Measurements from ENCODE around the gene CEACAM4. TPM values are rescaled to one million over a fixed set of nuclear protein-coding genes. Genes with fewer than 3 reads are reported as not detected.

The CEACAM4 gene
- total and polyA plus RNA-seq, 2 of the 8 experiments (the other 6 are each of a cell fraction or from before 2014, with no cell fraction given): not detected

GRCh38 chr19:41626278-41626677 is 596 bp downstream of the CEACAM4 start:
- Histone ChIP-seq H3K79me1 (ENCODE audit: low read depth, low read length) (no peaks in the 10 kb centered on the region), H3K56ac (replicated peaks; ENCODE audit: insufficient read length, low read depth, low read length) (no peak overlapping the region), H3K4ac (replicated peaks; ENCODE audit: insufficient read length, low read depth, low read length) (no peak overlapping the region), H4K91ac (replicated peaks; ENCODE audit: insufficient read length, low read length) (no peak overlapping the region), H3K23me2 (ENCODE audit: low read depth, low read length) (no peaks in the 10 kb centered on the region; the same call in 1 of the 2 replicates), H2BK120ac (replicated peaks; ENCODE audit: low read depth, low read length) (no peak overlapping the region), H2BK5ac (ENCODE audit: low read depth, low read length) (no peak overlapping the region), H3K14ac (ENCODE audit: insufficient read length) (no peak overlapping the region), H3K23ac (ENCODE audit: insufficient read length) (no peak overlapping the region), H2BK12ac (ENCODE audit: low read depth, low read length) (no peak overlapping the region), H3K27ac (ENCODE audit: low read depth, low read length) (no peak overlapping the region), H4K20me1 (replicated peaks in 1 of 2; ENCODE audit: control insufficient read depth in 1 of 2, insufficient read depth in 2 of 2, low read length in 2 of 2) (no peaks in the 10 kb centered on the region), H3K4me1 (replicated peaks in 1 of 4; ENCODE audit: control insufficient read depth in 3 of 4, insufficient read depth in 4 of 4, low read length in 3 of 4) (no peaks in the 10 kb centered on the region), H2AFZ (ENCODE audit: low read length) (no peak overlapping the region), H3K79me2 (ENCODE audit: control insufficient read depth in 1 of 2, insufficient read depth in 2 of 2, low read length in 2 of 2) (no peaks in the 10 kb centered on the region), H2AK5ac (ENCODE audit: low read depth, low read length) (no peak overlapping the region), H4K5ac (ENCODE audit: insufficient read length, low read depth, low read length) (no peak overlapping the region), H3K9me3 (ENCODE audit: insufficient read depth in 2 of 2, low read depth in 1 of 2, low read length in 1 of 2) (peaks cover 50 to 74% of the 10 kb centered on the region in 2 experiments), H4K8ac (ENCODE audit: extremely low read depth, insufficient read depth, low read length) (no peak overlapping the region), H3K36me3 (ENCODE audit: control insufficient read depth in 2 of 4, insufficient read depth in 4 of 4, low read length in 3 of 4) (no peaks in the 10 kb centered on the region), H2BK15ac (ENCODE audit: low read length) (no peak overlapping the region), H3K9ac (replicated peaks in 1 of 4; ENCODE audit: extremely low read depth in 1 of 4, low read depth in 3 of 4, low read length in 3 of 4) (no peak overlapping the region), H3K27me3 (replicated peaks in 1 of 4; ENCODE audit: control insufficient read depth in 3 of 4, extremely low read depth in 1 of 4, insufficient read depth in 3 of 4, low read length in 3 of 4) (no peaks in the 10 kb centered on the region), H3K4me3 (ENCODE audit: extremely low read depth in 1 of 4, insufficient read depth in 2 of 4, low read depth in 3 of 4, low read length in 4 of 4) (no peak overlapping the region), H3K18ac (ENCODE audit: extremely low read depth, low read length) (no peak overlapping the region), H2BK20ac (ENCODE audit: low read length) (no peak overlapping the region), H3K4me2 (ENCODE audit: insufficient read depth in 1 of 2, low read depth in 2 of 2, low read length in 2 of 2) (no peak overlapping the region)
- no peak for DNase-seq (ENCODE audit: low read depth in 1 of 2, low spot score in 2 of 2)
- WGBS, 2 experiments (ENCODE audit: extremely low coverage in 1 of 2, insufficient coverage in 1 of 2, insufficient read length in 1 of 2, insufficient replicate concordance in 2 of 2, low coverage in 1 of 2, low lambda C conversion rate in 2 of 2, missing lambda C conversion rate in 1 of 2): 37% methylated on average over 3 of the region's 3 CpGs; no CpG with 5 or more reads in 1 of the 2 experiments
- FAIRE-seq: no peak
- CTCF ChIA-PET (ENCODE audit: partially characterized antibody): no interaction called here
- POLR2A ChIA-PET (ENCODE audit: partially characterized antibody): no interaction called here
- TF ChIP-seq ZNF274 (IDR thresholded peaks at IDR 0.05; ENCODE audit: borderline replicate concordance, extremely low read depth, low read length) (no peak), NRF1 (IDR thresholded peaks at IDR 0.05; ENCODE audit: low read depth, low read length) (no peak), USF2 (IDR thresholded peaks at IDR 0.05; ENCODE audit: low read length) (no peak), TAF1 (IDR thresholded peaks at IDR 0.05; ENCODE audit: low read depth, low read length) (no peak), POLR2AphosphoS5 (IDR thresholded peaks at IDR 0.05; ENCODE audit: low read depth, low read length) (no peak), ATF2 (IDR thresholded peaks at IDR 0.05; ENCODE audit: low read length) (no peak), EP300 (IDR thresholded peaks at IDR 0.05; ENCODE audit: borderline replicate concordance in 1 of 2, low read depth in 2 of 2, low read length in 2 of 2) (no peak), POU5F1 (IDR thresholded peaks at IDR 0.05; ENCODE audit: low read depth, low read length) (no peak), SIX5 (IDR thresholded peaks at IDR 0.05; ENCODE audit: low read depth, low read length) (no peak)
